AG09319 (cell line): ENCODE measurements around the gene GRIN2A.

Experiments
- DNase-seq: peaks from one replicate; pipeline ENCODE4 v3.0.0-alpha.2; 2010; ENCODE audit warnings: low read depth; ENCODE audit errors: extremely low read depth
- TF ChIP-seq, protein P1 (sequence below): IDR thresholded peaks from 2 replicates; pipeline ENCODE4 v1.5.1; 2011; ENCODE audit warnings: low read depth, mild to moderate bottlenecking, inconsistent platforms, low read length, moderate library complexity

GRIN2A gene

DNA sequence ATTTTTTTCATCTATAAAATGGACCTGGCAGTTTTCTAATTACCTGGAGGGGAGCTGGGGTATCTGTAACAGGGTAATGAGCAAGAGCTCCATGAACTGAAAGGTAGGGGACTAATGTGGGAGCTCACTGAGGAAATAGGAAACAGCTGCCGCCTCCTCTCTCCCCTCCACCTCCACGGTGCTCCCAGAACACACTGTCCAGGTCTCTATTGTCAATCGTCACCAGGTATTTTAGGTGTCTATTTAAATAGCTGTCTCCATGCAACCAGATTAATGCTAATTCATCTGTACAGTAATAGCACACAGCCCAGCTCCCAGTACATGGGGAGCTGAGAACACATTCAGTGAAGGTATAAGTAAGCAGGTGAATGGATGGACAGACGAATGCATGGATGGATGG, 233.3 kb downstream of the GRIN2A start:
- no peak for DNase-seq
- TF ChIP-seq, protein P1, sequence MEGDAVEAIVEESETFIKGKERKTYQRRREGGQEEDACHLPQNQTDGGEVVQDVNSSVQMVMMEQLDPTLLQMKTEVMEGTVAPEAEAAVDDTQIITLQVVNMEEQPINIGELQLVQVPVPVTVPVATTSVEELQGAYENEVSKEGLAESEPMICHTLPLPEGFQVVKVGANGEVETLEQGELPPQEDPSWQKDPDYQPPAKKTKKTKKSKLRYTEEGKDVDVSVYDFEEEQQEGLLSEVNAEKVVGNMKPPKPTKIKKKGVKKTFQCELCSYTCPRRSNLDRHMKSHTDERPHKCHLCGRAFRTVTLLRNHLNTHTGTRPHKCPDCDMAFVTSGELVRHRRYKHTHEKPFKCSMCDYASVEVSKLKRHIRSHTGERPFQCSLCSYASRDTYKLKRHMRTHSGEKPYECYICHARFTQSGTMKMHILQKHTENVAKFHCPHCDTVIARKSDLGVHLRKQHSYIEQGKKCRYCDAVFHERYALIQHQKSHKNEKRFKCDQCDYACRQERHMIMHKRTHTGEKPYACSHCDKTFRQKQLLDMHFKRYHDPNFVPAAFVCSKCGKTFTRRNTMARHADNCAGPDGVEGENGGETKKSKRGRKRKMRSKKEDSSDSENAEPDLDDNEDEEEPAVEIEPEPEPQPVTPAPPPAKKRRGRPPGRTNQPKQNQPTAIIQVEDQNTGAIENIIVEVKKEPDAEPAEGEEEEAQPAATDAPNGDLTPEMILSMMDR: no peak

DNA sequence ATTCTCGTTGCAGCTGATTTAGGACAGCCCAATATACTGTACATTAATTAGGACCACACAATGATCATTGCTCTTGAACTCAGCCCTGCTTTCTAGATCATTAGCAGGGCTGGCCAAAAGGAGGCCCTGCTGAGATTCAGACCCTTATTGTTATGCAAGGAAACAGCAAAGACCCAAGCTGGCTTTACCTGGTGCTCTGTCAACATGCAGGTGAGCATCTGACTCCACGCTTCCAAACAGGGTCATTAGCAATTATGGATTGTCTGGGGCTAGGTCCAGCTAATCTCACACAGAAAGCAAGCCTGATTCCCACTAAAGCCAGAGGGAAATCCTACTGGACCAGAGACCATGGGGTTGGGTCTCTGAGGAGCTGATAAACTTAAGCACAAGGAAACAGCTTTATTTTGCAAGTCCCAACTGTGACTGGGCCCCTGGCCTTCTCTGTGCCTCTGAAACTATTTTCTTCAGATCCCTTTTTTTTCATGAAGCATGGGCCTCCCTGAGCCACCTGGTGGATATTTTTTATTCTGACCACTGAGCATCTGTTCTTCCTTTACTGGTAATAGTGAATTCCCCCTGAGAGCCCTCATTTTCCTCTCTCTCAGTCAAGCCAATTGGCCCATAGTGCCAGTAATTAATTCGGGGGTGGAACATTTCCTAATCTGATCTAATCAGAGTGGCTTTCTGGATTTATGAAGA, 236.1 kb downstream of the GRIN2A start:
- no peak for DNase-seq
- TF ChIP-seq, protein P1: no peak

DNA sequence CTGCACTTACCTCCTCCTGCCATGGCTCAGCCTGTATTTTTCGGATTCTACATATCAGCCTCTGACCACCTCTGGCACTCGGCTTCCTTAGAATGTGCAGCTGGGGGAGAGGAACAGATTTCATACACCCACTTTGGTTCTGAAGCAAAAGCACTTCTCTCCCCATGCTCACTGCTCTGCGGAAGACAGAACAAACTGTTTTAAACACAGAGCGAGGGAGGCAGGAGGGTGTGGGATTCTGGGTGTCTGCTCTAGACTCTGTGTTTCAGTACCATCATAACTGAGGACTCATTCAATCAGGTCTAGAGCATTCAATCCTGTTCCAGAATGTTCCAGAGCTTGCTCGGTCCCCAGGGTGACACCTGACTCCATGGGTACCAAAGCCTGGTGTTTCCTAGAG, 239.1 kb downstream of the GRIN2A start:
- no peak for DNase-seq
- TF ChIP-seq, protein P1: no peak

DNA sequence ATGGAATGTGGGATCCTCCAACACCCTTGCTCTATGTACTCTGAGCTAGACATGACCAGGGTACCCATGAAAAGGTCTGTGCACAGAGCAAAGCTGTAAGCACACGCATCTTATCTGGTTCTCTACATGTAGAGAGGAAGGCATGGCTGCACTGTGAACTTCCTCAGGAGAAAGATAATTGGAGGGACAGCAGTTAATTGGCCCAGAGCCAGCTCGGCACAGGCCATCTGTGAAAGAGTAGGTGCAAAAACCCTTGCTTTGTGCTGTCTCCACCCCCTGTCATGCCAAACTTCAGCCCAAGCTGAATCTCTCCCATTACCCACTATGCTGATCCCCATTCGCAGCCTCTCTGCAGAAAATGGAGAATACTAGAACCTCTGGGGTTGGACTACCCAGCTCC, 241.0 kb downstream of the GRIN2A start:
- DNase-seq: no peak
- TF ChIP-seq, protein P1: no peak

DNA sequence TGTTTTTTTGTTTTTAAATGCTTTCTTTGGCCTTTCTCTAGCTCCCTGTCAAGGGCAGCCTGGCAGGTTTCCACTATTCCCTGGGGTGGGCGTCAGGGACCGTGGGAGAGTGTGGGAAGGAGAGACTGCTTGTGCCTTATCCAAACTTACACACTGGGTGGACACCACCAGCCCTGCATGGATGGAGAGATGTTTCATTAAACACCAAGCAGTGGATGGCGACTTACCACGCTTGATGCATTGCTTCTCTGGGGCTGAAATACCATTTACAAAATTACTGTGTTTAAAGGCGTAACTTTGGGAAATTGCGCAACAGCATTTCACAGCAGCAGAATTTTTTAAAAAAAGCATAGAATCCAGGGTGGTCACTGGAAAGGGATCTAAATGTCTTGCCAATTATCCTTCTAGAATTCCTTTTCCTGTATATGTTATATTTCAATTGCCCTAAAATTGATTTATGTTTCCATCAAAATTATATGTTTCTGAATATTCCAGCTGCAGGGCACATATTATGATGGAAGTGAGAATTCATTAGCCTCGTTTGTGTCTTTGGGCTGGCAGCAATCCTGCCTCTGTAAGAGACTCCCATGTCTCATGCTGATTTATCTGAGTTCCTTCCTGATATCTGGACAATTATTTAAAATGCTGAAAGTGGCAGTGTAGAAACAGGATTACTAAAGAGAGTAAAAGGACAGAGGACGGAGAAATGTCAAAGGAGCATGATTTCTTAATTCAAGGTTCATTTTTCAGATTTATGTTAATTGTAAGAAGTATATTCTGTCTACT, 247.3 kb downstream of the GRIN2A start:
- DNase-seq: no peak
- TF ChIP-seq, protein P1: no peak

DNA sequence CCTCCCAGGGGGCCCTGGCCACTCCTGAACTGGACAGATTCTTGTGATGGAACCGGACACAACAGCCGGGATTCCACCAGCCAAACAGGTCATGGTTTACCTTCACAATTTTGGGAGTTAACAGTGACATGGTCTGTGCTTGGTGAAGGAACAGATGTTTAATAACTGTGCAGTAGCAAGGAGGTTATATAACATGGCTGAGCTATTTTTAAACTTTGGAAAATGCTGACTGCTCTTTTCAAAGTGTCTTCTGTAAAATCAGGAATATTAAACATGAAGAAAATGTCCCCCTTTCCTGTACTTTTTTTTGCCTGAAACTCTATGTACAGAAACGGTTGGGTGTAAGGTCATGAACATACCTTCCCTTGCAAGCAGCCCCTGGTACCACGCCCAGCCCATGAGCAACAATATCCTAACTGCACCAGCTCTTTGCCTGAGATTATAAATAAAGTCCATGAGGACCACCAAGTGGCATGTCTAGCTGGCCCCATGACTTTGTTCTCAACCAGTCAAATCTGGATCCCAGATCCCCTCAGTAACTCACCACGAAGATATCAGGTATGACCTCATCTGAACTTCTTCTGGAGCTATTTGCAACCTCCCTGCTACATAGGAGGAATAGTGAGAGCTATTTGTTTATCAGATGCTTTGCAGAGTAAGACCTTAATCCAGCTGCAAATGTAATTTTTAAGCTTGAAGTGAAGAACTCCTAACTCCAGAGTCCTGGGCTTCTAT, 249.1 kb downstream of the GRIN2A start:
- TF ChIP-seq, protein P1: no peak

DNA sequence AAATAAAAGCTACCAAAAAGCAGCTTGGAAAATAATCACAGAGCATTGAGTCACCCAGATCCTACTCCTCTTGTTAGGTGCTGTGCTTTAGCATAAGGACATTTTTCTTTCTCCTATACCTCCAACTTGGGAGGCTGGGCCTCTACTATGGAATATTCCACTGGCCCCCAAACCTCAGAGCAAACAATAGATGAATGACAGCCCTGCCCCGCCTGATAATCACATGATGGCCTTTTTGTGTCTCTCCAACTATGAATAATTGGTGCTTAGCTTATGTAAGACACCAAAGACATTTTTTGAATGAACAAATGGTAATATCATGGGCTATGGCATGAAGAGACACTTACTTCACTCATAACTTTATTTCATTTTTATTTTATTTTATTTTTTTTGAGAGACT, 250.2 kb downstream of the GRIN2A start:
- DNase-seq: no peak
- TF ChIP-seq, protein P1: no peak

More for the DNA sequence above, 249.1 kb downstream of the GRIN2A start:
- DNase-seq: no peak
